A673 (cell line): ENCODE measurements around the gene DLGAP1. TPM values are rescaled to one million over a fixed set of nuclear protein-coding genes. Genes with fewer than 3 reads are reported as not detected.

Experiments
- BruUV-seq: library from RNA; stranded (reverse); fragments of 400-500 nt; replicated peaks from 2 replicates; lab custom pipeline; 2021; lab: Mats Ljungman, UMichigan
- CTCF ChIA-PET: fragments of 300-600 bp; sonication (Branson Sonifier 250); formaldehyde crosslinking; loops from one replicate; lab custom pipeline; 2022; ENCODE audit warnings: antibody characterized with exemption; lab: Charles Lee
- POLR2A ChIA-PET: fragments of 300-600 bp; sonication (Branson Sonifier 250); formaldehyde crosslinking; loops from one replicate; lab custom pipeline; 2022; ENCODE audit warnings: antibody characterized with exemption; ENCODE audit not compliant: low non-redundant PET; lab: Charles Lee
- DNase-seq: peaks from one replicate; pipeline ENCODE4 v3.0.0-alpha.2; 2015; ENCODE audit warnings: low spot score
- H3K27ac ChIP-seq: fragments of 200-600 bp; sonication (generic); 2 replicates; pipeline ENCODE4 v1.5.1; 2016; ENCODE audit warnings: mixed run types, low read depth, mild to moderate bottlenecking, mixed read lengths, antibody characterized with exemption, low read length; ENCODE audit not compliant: poor library complexity, severe bottlenecking
- H3K27me3 ChIP-seq: fragments of 200-600 bp; sonication (generic); replicated peaks from 2 replicates; pipeline ENCODE4 v1.6.1; 2017; ENCODE audit warnings: mixed run types, low read depth, mild to moderate bottlenecking, mixed read lengths, antibody characterized with exemption, low read length; ENCODE audit not compliant: insufficient read depth, poor library complexity
- H3K36me3 ChIP-seq: fragments of 200-600 bp; sonication (generic); 2 replicates; pipeline ENCODE4 v1.6.1; 2016; ENCODE audit warnings: mixed run types, mild to moderate bottlenecking, mixed read lengths, antibody characterized with exemption, low read length; ENCODE audit not compliant: insufficient read depth, poor library complexity, severe bottlenecking
- H3K4me1 ChIP-seq: fragments of 200-600 bp; sonication (generic); 2 replicates; pipeline ENCODE4 v1.6.1; 2017; ENCODE audit warnings: mixed run types, mild to moderate bottlenecking, mixed read lengths, antibody characterized with exemption, low read length; ENCODE audit not compliant: insufficient read depth, poor library complexity, severe bottlenecking
- H3K4me3 ChIP-seq: fragments of 200-600 bp; sonication (generic); 2 replicates; pipeline ENCODE4 v1.5.1; 2016; ENCODE audit warnings: low read depth, mixed run types, mild to moderate bottlenecking, mixed read lengths, low read length; ENCODE audit not compliant: poor library complexity, severe bottlenecking
- H3K9me3 ChIP-seq: fragments of 200-600 bp; sonication (generic); 2 replicates; pipeline ENCODE4 v1.6.1; 2016; ENCODE audit warnings: mixed run types, low read depth, mild to moderate bottlenecking, mixed read lengths, antibody characterized with exemption, low read length; ENCODE audit not compliant: poor library complexity, severe bottlenecking
- EZH2 ChIP-seq: fragments of 200-600 bp; sonication (generic); IDR thresholded peaks from 2 replicates; pipeline ENCODE4 v1.6.1; 2017; ENCODE audit warnings: borderline replicate concordance, low read depth, mild to moderate bottlenecking, mixed read lengths, antibody characterized with exemption, low read length; ENCODE audit not compliant: poor library complexity, severe bottlenecking
- intact Hi-C: fragments of 100-400 bp; cut with micrococcal nuclease; formaldehyde crosslinking; loops from one replicate; pipeline ENCODE4 v1.10.0; 2022; ENCODE audit not compliant: unreplicated experiment
- total RNA-seq: library from RNA; stranded (reverse); gene quantifications from 2 replicates; pipeline ENCODE4 v1.2.3, GENCODE V29; 2021
- TF ChIP-seq, protein P1 (sequence below): fragments of 300-800, 200-600 bp; sonication (generic); conservative IDR thresholded peaks from 2 replicates; pipeline ENCODE4 v1.5.1; 2017; ENCODE audit warnings: low read depth, mild to moderate bottlenecking, antibody characterized with exemption, low read length, moderate library complexity, mixed read lengths

Gene DLGAP1
- total RNA-seq, 1 experiment from 2014 or later, result 135 TPM

GRCh38 chr18:3619746-3620145 is 835.4 kb downstream of the DLGAP1 start:
- DNase-seq, result no peak
- ChIA-PET CTCF (no interaction called here), POLR2A (no interaction called here)
- H3K9me3 ChIP-seq, result no peaks in the 10 kb centered on the region
- no TSS peak for BruUV-seq
- peaks cover 7% of the 10 kb centered on the region for H3K36me3 ChIP-seq
- no peak overlapping the region for H3K27ac ChIP-seq
- H3K27me3 ChIP-seq, result no peaks in the 10 kb centered on the region
- H3K4me1 ChIP-seq, result peaks cover 36% of the 10 kb centered on the region
- no peak overlapping the region for H3K4me3 ChIP-seq
- TF ChIP-seq EZH2, result no peak
- TF ChIP-seq, protein P1, sequence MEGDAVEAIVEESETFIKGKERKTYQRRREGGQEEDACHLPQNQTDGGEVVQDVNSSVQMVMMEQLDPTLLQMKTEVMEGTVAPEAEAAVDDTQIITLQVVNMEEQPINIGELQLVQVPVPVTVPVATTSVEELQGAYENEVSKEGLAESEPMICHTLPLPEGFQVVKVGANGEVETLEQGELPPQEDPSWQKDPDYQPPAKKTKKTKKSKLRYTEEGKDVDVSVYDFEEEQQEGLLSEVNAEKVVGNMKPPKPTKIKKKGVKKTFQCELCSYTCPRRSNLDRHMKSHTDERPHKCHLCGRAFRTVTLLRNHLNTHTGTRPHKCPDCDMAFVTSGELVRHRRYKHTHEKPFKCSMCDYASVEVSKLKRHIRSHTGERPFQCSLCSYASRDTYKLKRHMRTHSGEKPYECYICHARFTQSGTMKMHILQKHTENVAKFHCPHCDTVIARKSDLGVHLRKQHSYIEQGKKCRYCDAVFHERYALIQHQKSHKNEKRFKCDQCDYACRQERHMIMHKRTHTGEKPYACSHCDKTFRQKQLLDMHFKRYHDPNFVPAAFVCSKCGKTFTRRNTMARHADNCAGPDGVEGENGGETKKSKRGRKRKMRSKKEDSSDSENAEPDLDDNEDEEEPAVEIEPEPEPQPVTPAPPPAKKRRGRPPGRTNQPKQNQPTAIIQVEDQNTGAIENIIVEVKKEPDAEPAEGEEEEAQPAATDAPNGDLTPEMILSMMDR, result no peak
- intact Hi-C loops, result no loop called here

- peaks cover 7% of the 10 kb centered on the region for H3K36me3 ChIP-seq
- no peak for TF ChIP-seq EZH2
- TF ChIP-seq, protein P1, result no peak
- no peak for DNase-seq
- intact Hi-C loops, result no loop called here
- H3K9me3 ChIP-seq, result no peaks in the 10 kb centered on the region
- no peak overlapping the region for H3K4me3 ChIP-seq
- no peak overlapping the region for H3K27ac ChIP-seq
- no TSS peak for BruUV-seq
- peaks cover 31% of the 10 kb centered on the region for H3K4me1 ChIP-seq
- POLR2A ChIA-PET, result no interaction called here
- H3K27me3 ChIP-seq, result no peaks in the 10 kb centered on the region
- CTCF ChIA-PET, result no interaction called here
Measured at GRCh38 chr18:3619222-3619621, 835.9 kb downstream of the DLGAP1 start.

DNA sequence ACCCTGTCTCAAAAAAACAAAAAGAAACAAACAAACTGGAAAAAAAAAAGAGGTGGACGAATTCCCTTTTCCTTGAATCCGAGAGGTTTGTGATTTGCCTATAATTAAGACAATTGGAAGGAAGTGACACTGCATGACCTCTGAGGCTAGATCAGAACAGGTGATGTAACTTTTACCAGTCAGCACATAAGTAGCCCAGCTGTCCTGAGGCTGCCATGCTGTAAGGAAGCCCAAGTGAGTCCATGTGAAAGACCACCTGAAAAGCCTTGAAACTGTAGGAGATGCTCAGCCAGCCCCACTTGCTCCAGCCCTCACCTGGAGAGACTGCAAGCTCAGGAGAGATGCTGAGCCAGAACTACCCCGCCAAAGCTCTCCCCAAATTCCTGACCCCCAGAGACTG is 838.4 kb downstream of the DLGAP1 start:
- ChIA-PET CTCF (no interaction called here), POLR2A (no interaction called here)
- no peaks in the 10 kb centered on the region for H3K9me3 ChIP-seq
- peaks cover 9% of the 10 kb centered on the region for H3K4me1 ChIP-seq
- peaks cover 10% of the 10 kb centered on the region for H3K36me3 ChIP-seq
- no peak overlapping the region for H3K4me3 ChIP-seq
- H3K27ac ChIP-seq, result no peak overlapping the region
- intact Hi-C loops, result no loop called here
- no TSS peak for BruUV-seq
- no peaks in the 10 kb centered on the region for H3K27me3 ChIP-seq
- no peak for DNase-seq
- TF ChIP-seq, protein P1, result no peak
- TF ChIP-seq EZH2, result no peak
